ENCODE results near the gene YDJC.

YDJC gene

DNA sequence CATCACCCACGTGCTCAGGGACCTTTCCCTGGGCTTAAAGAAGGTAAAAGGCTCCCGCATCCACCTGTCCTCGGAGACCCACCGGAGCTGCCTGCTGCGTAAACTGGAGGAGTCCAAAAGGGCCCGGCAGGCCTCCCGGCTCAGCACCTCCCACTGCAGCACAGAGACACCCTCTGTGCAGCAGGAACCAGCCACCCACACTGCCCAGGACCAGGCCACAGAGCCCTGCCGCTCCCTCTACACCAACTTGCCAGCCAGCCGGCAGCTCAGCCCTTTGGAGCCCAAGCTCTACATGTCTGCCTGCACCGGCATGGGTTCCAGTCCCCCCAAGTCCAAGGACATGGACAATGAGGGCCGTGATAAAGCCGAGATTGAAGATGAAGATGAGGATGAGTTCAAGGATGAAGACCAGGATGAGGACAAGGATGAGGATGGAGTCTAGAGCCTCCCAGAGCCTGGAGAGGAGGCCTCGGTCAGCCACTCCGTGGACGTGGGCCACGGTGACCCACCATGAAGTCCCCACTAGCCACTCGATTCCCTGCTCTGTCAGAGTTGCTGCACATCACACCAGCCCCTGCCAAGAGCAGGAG is 6.9 kb upstream of the YDJC start:
- ChIA-PET POLR2A (ENCODE audit: low non-redundant PET) (no interaction called here), CTCF (no interaction called here)
- H3K27ac ChIP-seq, result no peak overlapping the region
- TF ChIP-seq, protein P1, sequence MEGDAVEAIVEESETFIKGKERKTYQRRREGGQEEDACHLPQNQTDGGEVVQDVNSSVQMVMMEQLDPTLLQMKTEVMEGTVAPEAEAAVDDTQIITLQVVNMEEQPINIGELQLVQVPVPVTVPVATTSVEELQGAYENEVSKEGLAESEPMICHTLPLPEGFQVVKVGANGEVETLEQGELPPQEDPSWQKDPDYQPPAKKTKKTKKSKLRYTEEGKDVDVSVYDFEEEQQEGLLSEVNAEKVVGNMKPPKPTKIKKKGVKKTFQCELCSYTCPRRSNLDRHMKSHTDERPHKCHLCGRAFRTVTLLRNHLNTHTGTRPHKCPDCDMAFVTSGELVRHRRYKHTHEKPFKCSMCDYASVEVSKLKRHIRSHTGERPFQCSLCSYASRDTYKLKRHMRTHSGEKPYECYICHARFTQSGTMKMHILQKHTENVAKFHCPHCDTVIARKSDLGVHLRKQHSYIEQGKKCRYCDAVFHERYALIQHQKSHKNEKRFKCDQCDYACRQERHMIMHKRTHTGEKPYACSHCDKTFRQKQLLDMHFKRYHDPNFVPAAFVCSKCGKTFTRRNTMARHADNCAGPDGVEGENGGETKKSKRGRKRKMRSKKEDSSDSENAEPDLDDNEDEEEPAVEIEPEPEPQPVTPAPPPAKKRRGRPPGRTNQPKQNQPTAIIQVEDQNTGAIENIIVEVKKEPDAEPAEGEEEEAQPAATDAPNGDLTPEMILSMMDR (conservative IDR thresholded peaks at IDR 0.05; ENCODE audit: low read depth), result no peak
- no peak for DNase-seq (ENCODE audit: low spot score)

DNA sequence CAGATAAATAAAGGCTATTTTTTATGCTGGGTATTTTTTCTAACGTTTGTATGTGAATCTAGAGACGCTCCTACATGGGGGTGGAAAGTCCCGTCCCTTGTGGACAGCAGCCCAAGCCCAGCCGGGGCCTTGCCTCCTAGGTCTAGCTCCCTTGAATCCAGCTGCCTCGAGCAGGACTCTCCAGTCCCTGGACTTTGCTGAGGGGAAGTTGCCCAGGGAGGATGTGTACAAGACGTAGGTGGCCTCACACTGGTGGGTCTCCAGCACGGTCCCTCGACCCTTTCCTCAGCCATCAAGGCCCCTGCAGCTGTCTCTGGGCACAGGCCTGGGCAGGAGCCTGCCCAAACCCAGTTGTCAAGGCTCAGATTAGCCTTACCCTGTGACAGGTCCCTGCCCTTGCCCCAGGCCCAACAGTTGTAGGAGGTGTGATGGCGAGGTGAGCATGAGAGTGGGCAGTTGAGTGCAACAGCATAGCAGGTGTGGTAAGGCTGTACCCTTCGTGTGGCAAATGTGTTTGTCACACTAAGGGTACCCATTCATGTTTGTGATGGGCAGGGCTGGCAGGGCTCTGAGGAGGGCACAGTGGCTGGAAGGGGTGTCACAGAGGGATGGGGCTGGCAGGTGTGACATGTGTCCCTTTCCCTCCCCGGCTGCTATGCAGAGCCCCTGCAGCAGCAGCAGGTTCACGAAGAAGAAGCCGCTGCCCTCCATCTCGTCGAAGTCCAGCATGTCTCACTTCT is 6.1 kb upstream of the YDJC start:
- TF ChIP-seq, protein P1 (conservative IDR thresholded peaks at IDR 0.05; ENCODE audit: low read depth), result no peak
- DNase-seq (ENCODE audit: low spot score), result no peak
- H3K27ac ChIP-seq, result no peak overlapping the region
- CTCF ChIA-PET, result no interaction called here
- POLR2A ChIA-PET (ENCODE audit: low non-redundant PET), result no interaction called here

DNA sequence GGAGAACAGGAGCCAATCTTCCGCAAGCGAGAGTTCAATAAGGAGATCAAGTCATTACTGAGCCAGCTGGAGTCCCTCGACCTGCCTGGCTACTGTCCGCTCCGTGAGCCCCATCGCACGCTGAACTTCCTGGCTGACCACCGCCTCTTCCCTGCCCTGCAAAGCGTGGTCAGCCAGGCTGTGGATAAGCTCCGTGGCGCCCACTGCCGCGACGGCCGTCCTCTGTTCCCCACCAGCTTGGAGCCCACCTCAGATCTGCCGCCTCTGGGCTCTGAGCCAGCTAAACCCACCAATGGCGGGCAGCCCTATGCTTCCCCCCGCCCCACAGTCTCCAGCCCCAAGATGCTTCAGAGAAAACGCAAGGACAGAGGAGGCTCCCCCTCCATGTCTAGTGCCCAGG is 5.0 kb upstream of the YDJC start:
- CTCF ChIA-PET, result no interaction called here
- POLR2A ChIA-PET (ENCODE audit: low non-redundant PET), result no interaction called here
- no peak for DNase-seq (ENCODE audit: low spot score)
- H3K27ac ChIP-seq, result no peak overlapping the region
- TF ChIP-seq, protein P1 (conservative IDR thresholded peaks at IDR 0.05; ENCODE audit: low read depth), result no peak

DNA sequence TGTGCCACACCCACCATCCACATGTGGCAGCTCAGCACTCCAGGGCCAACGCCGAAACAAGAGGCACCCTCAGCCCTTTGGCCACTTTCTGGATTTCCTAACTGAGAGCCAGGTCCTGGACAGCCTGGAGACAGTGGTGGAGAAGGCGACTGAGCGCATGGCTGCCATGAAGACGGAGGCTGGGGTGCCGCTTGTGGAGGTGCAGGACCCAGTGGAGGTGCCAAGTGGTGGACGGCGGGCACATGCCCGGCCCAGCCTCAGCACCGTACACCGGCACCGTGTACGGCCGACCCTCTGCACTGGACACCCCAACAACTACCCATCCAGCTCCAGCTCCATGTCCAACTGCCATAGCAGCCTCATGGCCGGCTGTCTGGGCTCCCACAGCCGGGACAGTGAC is 4.3 kb upstream of the YDJC start:
- POLR2A ChIA-PET (ENCODE audit: low non-redundant PET), result no interaction called here
- CTCF ChIA-PET, result no interaction called here
- TF ChIP-seq, protein P1 (conservative IDR thresholded peaks at IDR 0.05; ENCODE audit: low read depth), result no peak

DNA sequence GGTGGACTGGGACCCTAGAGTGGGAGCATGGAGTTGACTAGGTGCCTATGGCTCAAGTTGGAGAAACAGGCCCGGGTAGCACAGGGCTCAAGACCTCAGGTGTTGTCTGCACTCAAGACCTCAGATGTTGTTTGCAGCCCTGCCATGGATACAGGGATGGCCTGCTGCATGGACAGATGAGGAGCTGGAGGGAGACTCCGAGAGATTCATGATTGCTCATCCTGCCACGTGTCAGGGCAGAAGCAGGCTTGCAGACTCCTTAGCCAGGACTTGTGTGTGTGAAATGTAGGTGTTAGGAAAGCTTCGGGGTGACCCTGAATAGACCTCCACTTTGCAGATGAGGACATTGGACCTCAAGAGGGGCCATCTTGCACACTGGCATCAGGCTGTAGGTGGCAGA is 3.7 kb upstream of the YDJC start:
- ChIA-PET CTCF (no interaction called here), POLR2A (ENCODE audit: low non-redundant PET) (no interaction called here)
- TF ChIP-seq, protein P1 (conservative IDR thresholded peaks at IDR 0.05; ENCODE audit: low read depth), result no peak
- no peak overlapping the region for H3K27ac ChIP-seq
- DNase-seq (ENCODE audit: low spot score), result no peak

More for the DNA sequence above, 4.3 kb upstream of the YDJC start:
- H3K27ac ChIP-seq, result no peak overlapping the region
- DNase-seq (ENCODE audit: low spot score), result no peak

DNA sequence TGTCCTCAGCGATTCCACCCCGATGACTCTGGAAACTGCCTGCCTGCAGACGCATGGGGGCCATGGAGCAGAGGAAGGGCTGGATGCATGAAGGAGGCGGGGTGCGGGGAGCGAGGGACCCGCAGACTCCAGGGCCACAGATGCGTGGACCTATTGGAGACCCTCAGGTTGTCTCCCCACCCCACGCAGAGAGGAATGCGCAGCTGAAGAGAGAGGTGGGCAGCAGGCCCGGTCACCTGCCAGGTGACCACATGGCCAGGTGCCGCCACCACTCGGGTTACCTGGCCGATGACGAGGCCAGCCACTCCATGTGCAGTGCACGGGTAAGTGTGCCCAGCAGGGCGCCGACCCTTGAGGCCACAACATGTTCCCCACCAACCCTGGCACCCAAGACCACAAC is 3.1 kb upstream of the YDJC start:
- POLR2A ChIA-PET (ENCODE audit: low non-redundant PET), result no interaction called here

More for the DNA sequence above, 3.1 kb upstream of the YDJC start:
- CTCF ChIA-PET, result no interaction called here
- H3K27ac ChIP-seq, result no peak overlapping the region
- TF ChIP-seq, protein P1 (conservative IDR thresholded peaks at IDR 0.05; ENCODE audit: low read depth), result no peak
- DNase-seq (ENCODE audit: low spot score), result no peak
